K562 (cell line): ENCODE measurements around the gene MRPS10. TPM values are rescaled to one million over a fixed set of nuclear protein-coding genes. Genes with fewer than 3 reads are reported as not detected.

Experiments used
- ATF2 ChIP-seq: sonication (generic); formaldehyde crosslinking; IDR thresholded peaks from 2 replicates; pipeline ENCODE4 v1.8.1; 2022; ENCODE audit warnings: missing genetic modification reagents
- CEBPZ ChIP-seq: fragments of 150-350 bp; IDR thresholded peaks from 2 replicates; pipeline ENCODE4 v1.6.1; 2014; ENCODE audit warnings: low read depth, mild to moderate bottlenecking, low read length, borderline replicate concordance
- DDX20 ChIP-seq: fragments of 450-650 bp; IDR thresholded peaks from 2 replicates; pipeline ENCODE4 v1.6.1; 2016; ENCODE audit warnings: missing genetic modification characterization, low read depth, mild to moderate bottlenecking, missing compliant biosample characterization, moderate library complexity
- EZH2 ChIP-seq: IDR thresholded peaks from 2 replicates; pipeline ENCODE4 v1.6.1; 2012; ENCODE audit warnings: low read depth, mild to moderate bottlenecking, inconsistent platforms, low read length, borderline replicate concordance
- HES1 ChIP-seq: fragments of 450-650 bp; IDR thresholded peaks from 2 replicates; pipeline ENCODE4 v1.6.1; 2016; ENCODE audit warnings: low read depth, mild to moderate bottlenecking, moderate library complexity
- MED1 ChIP-seq: sonication (generic); formaldehyde crosslinking; IDR thresholded peaks from 2 replicates; pipeline ENCODE4 v1.8.1; 2023; ENCODE audit warnings: missing genetic modification reagents, borderline replicate concordance
- NEUROD1 ChIP-seq: fragments of 150-350 bp; IDR thresholded peaks from 2 replicates; pipeline ENCODE4 v1.6.1; 2014; ENCODE audit warnings: borderline replicate concordance, low read length, low read depth; ENCODE audit not compliant: partially characterized antibody
- RB1 ChIP-seq: fragments of 450-650 bp; IDR thresholded peaks from 2 replicates; pipeline ENCODE4 v1.6.1; 2017; ENCODE audit warnings: low read depth, mild to moderate bottlenecking
- RBM17 ChIP-seq: fragments of 200-400 bp; formaldehyde crosslinking; IDR thresholded peaks from 2 replicates; pipeline ENCODE4 v1.6.1; 2017; ENCODE audit warnings: low read depth, mild to moderate bottlenecking, low read length, borderline replicate concordance
- RBM39 ChIP-seq: fragments of 200-400 bp; formaldehyde crosslinking; optimal IDR thresholded peaks from 2 replicates; pipeline ENCODE3; 2018; ENCODE audit warnings: low read depth, low read length
- ZNF143 ChIP-seq: sonication (generic); formaldehyde crosslinking; IDR thresholded peaks from 2 replicates; pipeline ENCODE4 v1.9.0; 2022; ENCODE audit warnings: mild to moderate bottlenecking, missing genetic modification reagents
- ZNF511 ChIP-seq: sonication (generic); formaldehyde crosslinking; IDR thresholded peaks from 2 replicates; pipeline ENCODE4 v1.8.0; 2022; ENCODE audit warnings: mild to moderate bottlenecking, missing genetic modification reagents
- ZNF589 ChIP-seq: fragments of 200-800 bp; sonication (Bioruptor generic); IDR thresholded peaks from 2 replicates; pipeline ENCODE4 v1.6.1; 2016; ENCODE audit warnings: low read depth, missing genetic modification characterization, missing compliant biosample characterization
- polyA plus RNA-seq, 8 experiments: library from polyadenylated mRNA; depleted of rRNA in 4 of 8; stranded (reverse) in 5 of 8; unstranded in 3 of 8; fragments of >200 nt; fragmentation: Nextera tagmentation in 2 of 8; fragmentation: Illumina TruSeq in 1 of 8; extraction: Ambion mirVana in 2 of 8; extraction: Trizol in 1 of 8; gene quantifications; 2 replicates each; pipeline versions ENCODE4 v1.2.1 to v1.2.3, GENCODE V29; 2011 to 2014; ENCODE audit warnings: inconsistent platforms in 1 of 8, missing spikeins in 1 of 8
- total RNA-seq, 7 experiments: library from RNA; depleted of rRNA in 6 of 7; stranded (reverse); fragments of >200 nt in 6 of 7; fragmentation: Illumina TruSeq in 2 of 7; extraction: Trizol in 2 of 7; gene quantifications; 2 replicates each; pipeline versions ENCODE4 v1.2.1 to v1.2.3, GENCODE V29; 2011 to 2021; ENCODE audit warnings: low replicate concordance in 1 of 7
- TF ChIP-seq, protein P1 (sequence below), 2 experiments: fragments of 450-650 bp; conservative IDR thresholded peaks; 2 replicates each; pipeline ENCODE4 v1.6.1; 2017; ENCODE audit warnings: mild to moderate bottlenecking in 2 of 2, moderate library complexity in 2 of 2
- TF ChIP-seq, protein P2 (sequence below): sonication (generic); formaldehyde crosslinking; IDR thresholded peaks from 2 replicates; pipeline ENCODE4 v1.8.1; 2023; ENCODE audit warnings: mild to moderate bottlenecking, missing genetic modification reagents
- TF ChIP-seq, protein P3 (sequence below): fragments of 450-650 bp; formaldehyde crosslinking; IDR thresholded peaks from 2 replicates; pipeline ENCODE4 v1.4.0; 2020; ENCODE audit warnings: mild to moderate bottlenecking, moderate library complexity

The MRPS10 gene
- total and polyA plus RNA-seq, 9 of the 15 experiments (the other 6 are each of a cell fraction or from before 2014, with no cell fraction given) = 48.6 to 166 (median 93.7) TPM

DNA sequence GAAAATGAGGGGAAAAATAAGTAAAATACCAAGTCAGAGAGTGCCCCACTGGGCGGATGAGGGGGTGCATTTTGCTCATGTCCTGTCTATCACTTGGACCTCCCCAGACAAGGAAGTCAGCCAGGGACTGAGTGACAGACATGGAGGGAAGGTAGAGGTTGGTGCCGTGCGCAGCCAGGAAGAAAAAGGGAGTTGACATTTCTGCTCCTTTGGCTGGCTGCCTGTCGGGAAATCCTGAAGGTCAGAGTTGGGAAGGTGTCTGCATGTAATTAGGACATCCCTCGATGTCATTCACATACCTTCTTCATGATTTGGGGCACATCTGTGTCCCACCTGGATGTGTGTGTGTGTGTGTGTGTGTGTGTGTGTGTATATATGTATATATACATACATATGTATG, 35.6 kb downstream of the MRPS10 start (continued):
- no peak for TF ChIP-seq MED1 (CRISPR knock-in tag)
- TF ChIP-seq, protein P1, sequence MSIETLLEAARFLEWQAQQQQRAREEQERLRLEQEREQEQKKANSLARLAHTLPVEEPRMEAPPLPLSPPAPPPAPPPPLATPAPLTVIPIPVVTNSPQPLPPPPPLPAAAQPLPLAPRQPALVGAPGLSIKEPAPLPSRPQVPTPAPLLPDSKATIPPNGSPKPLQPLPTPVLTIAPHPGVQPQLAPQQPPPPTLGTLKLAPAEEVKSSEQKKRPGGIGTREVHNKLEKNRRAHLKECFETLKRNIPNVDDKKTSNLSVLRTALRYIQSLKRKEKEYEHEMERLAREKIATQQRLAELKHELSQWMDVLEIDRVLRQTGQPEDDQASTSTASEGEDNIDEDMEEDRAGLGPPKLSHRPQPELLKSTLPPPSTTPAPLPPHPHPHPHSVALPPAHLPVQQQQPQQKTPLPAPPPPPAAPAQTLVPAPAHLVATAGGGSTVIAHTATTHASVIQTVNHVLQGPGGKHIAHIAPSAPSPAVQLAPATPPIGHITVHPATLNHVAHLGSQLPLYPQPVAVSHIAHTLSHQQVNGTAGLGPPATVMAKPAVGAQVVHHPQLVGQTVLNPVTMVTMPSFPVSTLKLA (conservative IDR thresholded peaks at IDR 0.05) = no peak
- TF ChIP-seq RB1 = no peak
- TF ChIP-seq NEUROD1 = no peak
- no peak for TF ChIP-seq ATF2 (CRISPR knock-in tag)
- TF ChIP-seq ZNF511 = no peak
- TF ChIP-seq, protein P2, sequence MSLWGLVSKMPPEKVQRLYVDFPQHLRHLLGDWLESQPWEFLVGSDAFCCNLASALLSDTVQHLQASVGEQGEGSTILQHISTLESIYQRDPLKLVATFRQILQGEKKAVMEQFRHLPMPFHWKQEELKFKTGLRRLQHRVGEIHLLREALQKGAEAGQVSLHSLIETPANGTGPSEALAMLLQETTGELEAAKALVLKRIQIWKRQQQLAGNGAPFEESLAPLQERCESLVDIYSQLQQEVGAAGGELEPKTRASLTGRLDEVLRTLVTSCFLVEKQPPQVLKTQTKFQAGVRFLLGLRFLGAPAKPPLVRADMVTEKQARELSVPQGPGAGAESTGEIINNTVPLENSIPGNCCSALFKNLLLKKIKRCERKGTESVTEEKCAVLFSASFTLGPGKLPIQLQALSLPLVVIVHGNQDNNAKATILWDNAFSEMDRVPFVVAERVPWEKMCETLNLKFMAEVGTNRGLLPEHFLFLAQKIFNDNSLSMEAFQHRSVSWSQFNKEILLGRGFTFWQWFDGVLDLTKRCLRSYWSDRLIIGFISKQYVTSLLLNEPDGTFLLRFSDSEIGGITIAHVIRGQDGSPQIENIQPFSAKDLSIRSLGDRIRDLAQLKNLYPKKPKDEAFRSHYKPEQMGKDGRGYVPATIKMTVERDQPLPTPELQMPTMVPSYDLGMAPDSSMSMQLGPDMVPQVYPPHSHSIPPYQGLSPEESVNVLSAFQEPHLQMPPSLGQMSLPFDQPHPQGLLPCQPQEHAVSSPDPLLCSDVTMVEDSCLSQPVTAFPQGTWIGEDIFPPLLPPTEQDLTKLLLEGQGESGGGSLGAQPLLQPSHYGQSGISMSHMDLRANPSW (CRISPR knock-in tag) = no peak
- no peak for TF ChIP-seq EZH2
- no peak for TF ChIP-seq RBM17
- TF ChIP-seq ZNF143 (CRISPR knock-in tag) = no peak
- no peak for TF ChIP-seq RBM39
- TF ChIP-seq HES1 = no peak
- TF ChIP-seq CEBPZ = no peak
- TF ChIP-seq DDX20 (tag) = no peak
- TF ChIP-seq, protein P3, sequence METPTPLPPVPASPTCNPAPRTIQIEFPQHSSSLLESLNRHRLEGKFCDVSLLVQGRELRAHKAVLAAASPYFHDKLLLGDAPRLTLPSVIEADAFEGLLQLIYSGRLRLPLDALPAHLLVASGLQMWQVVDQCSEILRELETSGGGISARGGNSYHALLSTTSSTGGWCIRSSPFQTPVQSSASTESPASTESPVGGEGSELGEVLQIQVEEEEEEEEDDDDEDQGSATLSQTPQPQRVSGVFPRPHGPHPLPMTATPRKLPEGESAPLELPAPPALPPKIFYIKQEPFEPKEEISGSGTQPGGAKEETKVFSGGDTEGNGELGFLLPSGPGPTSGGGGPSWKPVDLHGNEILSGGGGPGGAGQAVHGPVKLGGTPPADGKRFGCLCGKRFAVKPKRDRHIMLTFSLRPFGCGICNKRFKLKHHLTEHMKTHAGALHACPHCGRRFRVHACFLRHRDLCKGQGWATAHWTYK (CRISPR knock-in tag) = no peak
- no peak for TF ChIP-seq ZNF589 (CRISPR knock-in tag)
